ENCODE results near the gene TMEM39A. TPM values are rescaled to one million over a fixed set of nuclear protein-coding genes. Genes with fewer than 3 reads are reported as not detected.
A peak's percentile ranks its signal among the peaks of the same experiment; 100 is the strongest.

TMEM39A gene
- total and polyA plus RNA-seq, 10 of the 15 experiments (the other 5 are each of a cell fraction or from before 2014, with no cell fraction given), result 10.8 to 44.7 (median 33.2) TPM

DNA sequence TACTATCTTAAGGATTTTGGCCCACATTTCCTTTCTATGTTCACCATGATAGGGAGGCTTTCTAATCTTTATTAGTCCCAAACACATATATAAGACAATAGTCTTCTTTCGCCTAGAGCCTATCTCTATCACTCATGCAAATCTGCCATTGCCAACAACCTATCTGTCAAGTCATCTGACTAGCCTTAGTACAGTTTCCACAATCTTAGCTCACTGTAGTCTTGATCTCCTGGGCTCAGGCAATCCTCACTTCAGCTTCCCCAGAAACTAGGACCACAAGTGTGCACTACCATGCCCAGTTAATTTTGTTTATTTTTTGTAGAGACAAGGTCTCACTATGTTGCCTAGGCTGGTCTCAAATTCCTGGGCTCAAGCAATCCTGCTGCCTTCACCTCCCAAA, 6.9 kb downstream of the TMEM39A start:
- Histone ChIP-seq H3K9ac (ENCODE audit: control insufficient read depth, insufficient read depth, low read length) (no peak overlapping the region), H3K4me1 (ENCODE audit: control insufficient read depth, insufficient read depth, low read length) (peaks cover 4% of the 10 kb centered on the region; the same call in 1 of the 2 replicates), H3K4me2 (ENCODE audit: control insufficient read depth, insufficient read depth) (peak overlapping the region; percentile 0; the same call in 1 of the 2 replicates), H3K79me2 (ENCODE audit: control insufficient read depth, insufficient read depth, low read length) (peaks cover 26% of the 10 kb centered on the region), H4K20me1 (ENCODE audit: control insufficient read depth, insufficient read depth) (no peaks in the 10 kb centered on the region), H3K36me3 (ENCODE audit: control insufficient read depth in 2 of 2, insufficient read depth in 2 of 2, low read length in 1 of 2) (peaks cover 1 to 41% of the 10 kb centered on the region in 2 experiments; a peak in 3 of 4 replicates), H3K9me3 (replicated peaks; ENCODE audit: control insufficient read depth, insufficient read depth, low read length) (no peaks in the 10 kb centered on the region), H2AFZ (ENCODE audit: control insufficient read depth, low read depth, low read length) (no peak overlapping the region), H3K27me3 (replicated peaks in 1 of 2; ENCODE audit: control insufficient read depth in 2 of 2, insufficient read depth in 2 of 2, low read length in 1 of 2) (no peaks in the 10 kb centered on the region), H3K4me3 (no peak overlapping the region), H3K27ac (ENCODE audit: control insufficient read depth, insufficient read depth) (no peak overlapping the region)
- DNase-seq (ENCODE audit: low read depth, low spot score), result no peak
- BruUV-seq (replicated peaks), result no TSS peak
- CTCF ChIA-PET, result no interaction called here
- RAD21 ChIA-PET (ENCODE audit: unreplicated experiment), result no interaction called here
- TF ChIP-seq, protein P1, sequence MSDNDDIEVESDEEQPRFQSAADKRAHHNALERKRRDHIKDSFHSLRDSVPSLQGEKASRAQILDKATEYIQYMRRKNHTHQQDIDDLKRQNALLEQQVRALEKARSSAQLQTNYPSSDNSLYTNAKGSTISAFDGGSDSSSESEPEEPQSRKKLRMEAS (IDR thresholded peaks at IDR 0.05; ENCODE audit: low read depth, low read length), result no peak
- TF ChIP-seq FOXM1 (IDR thresholded peaks at IDR 0.05; ENCODE audit: low read depth, low read length) (no peak), YY1 (IDR thresholded peaks at IDR 0.05; ENCODE audit: low read depth, low read length) (no peak), IRF4 (IDR thresholded peaks at IDR 0.05; ENCODE audit: low read depth, low read length) (no peak), BCL11A (IDR thresholded peaks at IDR 0.05; ENCODE audit: low read depth, low read length) (no peak), PAX8 (IDR thresholded peaks at IDR 0.05) (no peak), NBN (IDR thresholded peaks at IDR 0.05) (no peak), MEF2A (IDR thresholded peaks at IDR 0.05; ENCODE audit: insufficient read depth, low read depth, low read length) (no peak)
- TF ChIP-seq, protein P2, sequence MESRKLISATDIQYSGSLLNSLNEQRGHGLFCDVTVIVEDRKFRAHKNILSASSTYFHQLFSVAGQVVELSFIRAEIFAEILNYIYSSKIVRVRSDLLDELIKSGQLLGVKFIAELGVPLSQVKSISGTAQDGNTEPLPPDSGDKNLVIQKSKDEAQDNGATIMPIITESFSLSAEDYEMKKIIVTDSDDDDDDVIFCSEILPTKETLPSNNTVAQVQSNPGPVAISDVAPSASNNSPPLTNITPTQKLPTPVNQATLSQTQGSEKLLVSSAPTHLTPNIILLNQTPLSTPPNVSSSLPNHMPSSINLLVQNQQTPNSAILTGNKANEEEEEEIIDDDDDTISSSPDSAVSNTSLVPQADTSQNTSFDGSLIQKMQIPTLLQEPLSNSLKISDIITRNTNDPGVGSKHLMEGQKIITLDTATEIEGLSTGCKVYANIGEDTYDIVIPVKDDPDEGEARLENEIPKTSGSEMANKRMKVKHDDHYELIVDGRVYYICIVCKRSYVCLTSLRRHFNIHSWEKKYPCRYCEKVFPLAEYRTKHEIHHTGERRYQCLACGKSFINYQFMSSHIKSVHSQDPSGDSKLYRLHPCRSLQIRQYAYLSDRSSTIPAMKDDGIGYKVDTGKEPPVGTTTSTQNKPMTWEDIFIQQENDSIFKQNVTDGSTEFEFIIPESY (IDR thresholded peaks at IDR 0.05), result no peak
- TF ChIP-seq, protein P3, sequence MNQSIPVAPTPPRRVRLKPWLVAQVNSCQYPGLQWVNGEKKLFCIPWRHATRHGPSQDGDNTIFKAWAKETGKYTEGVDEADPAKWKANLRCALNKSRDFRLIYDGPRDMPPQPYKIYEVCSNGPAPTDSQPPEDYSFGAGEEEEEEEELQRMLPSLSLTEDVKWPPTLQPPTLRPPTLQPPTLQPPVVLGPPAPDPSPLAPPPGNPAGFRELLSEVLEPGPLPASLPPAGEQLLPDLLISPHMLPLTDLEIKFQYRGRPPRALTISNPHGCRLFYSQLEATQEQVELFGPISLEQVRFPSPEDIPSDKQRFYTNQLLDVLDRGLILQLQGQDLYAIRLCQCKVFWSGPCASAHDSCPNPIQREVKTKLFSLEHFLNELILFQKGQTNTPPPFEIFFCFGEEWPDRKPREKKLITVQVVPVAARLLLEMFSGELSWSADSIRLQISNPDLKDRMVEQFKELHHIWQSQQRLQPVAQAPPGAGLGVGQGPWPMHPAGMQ (IDR thresholded peaks at IDR 0.05; ENCODE audit: borderline replicate concordance), result no peak
- TF ChIP-seq, protein P4, sequence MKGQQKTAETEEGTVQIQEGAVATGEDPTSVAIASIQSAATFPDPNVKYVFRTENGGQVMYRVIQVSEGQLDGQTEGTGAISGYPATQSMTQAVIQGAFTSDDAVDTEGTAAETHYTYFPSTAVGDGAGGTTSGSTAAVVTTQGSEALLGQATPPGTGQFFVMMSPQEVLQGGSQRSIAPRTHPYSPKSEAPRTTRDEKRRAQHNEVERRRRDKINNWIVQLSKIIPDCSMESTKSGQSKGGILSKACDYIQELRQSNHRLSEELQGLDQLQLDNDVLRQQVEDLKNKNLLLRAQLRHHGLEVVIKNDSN (IDR thresholded peaks at IDR 0.05; ENCODE audit: borderline replicate concordance, extremely low read length, insufficient read depth, low read depth, low read length), result no peak
- peak; percentile 52 for ATAC-seq
- SMC1A ChIA-PET (ENCODE audit: uncharacterized antibody, unreplicated experiment), result interaction anchor here (0.6 to 2.2 kb wide), 5 partner anchors 8 to 225 kb away, joined by 3 to 10 read pairs (median 4); partner anchors contain the start of gene TMEM39A
- in situ Hi-C loops (cut with MboI), result no loop called here
- WGBS (ENCODE audit: insufficient coverage, insufficient replicate concordance, low lambda C conversion rate, missing lambda C conversion rate), result 92% methylated on average over 1 of the region's 1 CpG
- POLR2A ChIA-PET, result interaction anchor here (0.6 kb wide), 1 partner anchor 15 kb away, joined by 3 read pairs; no protein-coding TSS in a partner anchor
- intact Hi-C loops (cut with micrococcal nuclease; ENCODE audit: unreplicated experiment), result no loop called here
- no peak for FAIRE-seq

All from GM12878 (cell line).